ENCODE data around the gene SHROOM3.

- TF ChIP-seq POLR2A (IDR thresholded peaks at IDR 0.05): no peak
- TF ChIP-seq CTCF (IDR thresholded peaks at IDR 0.05): no peak
Observed at GRCh38 chr4:76443376-76443775, 8.3 kb downstream of the SHROOM3 start.
